Right lobe of liver (tissue), 6 donors: Measurements from ENCODE around the gene KIF27. TPM values are rescaled to one million over a fixed set of nuclear protein-coding genes. Genes with fewer than 3 reads are reported as not detected.
"Not testable (repeated sequence)": the region's sequence is repeated elsewhere in the genome, so short reads cannot be mapped to it uniquely, and the experiment has no call there.

ENCODE experiments used
- ATAC-seq, 4 donors: fragments of 200-7000 bp; cut with Tn5 transposase; one replicate each; pipeline ENCODE4 v1.9.1; 2020; ENCODE audit warnings: mild to moderate bottlenecking in 4 of 4, moderate library complexity in 4 of 4
- DNase-seq, 3 donors: peaks; one replicate each; pipeline ENCODE4 v3.0.0-alpha.2; 2020
- H3K27ac ChIP-seq, 3 donors: fragments of 200-600 bp; one replicate each; pipeline ENCODE4 v1.8.0; 2022
- H3K27me3 ChIP-seq, 2 donors: fragments of 200-600 bp; one replicate each; pipeline ENCODE4 v1.8.0; 2022
- H3K36me3 ChIP-seq, 4 donors: fragments of 200-600 bp; sonication (generic) in 1 of 4; one replicate each; pipeline versions ENCODE4 v1.5.1 to v1.8.0; 2017 to 2022; ENCODE audit warnings: control low read depth in 1 of 4
- H3K4me1 ChIP-seq, 4 donors: fragments of 200-600 bp; sonication (generic) in 1 of 4; one replicate each; pipeline versions ENCODE4 v1.5.1 to v1.8.0; 2017 to 2022; ENCODE audit warnings: control low read depth in 1 of 4
- H3K4me3 ChIP-seq, 3 donors: fragments of 200-600 bp; one replicate each; pipeline ENCODE4 v1.8.0; 2022
- H3K9me3 ChIP-seq, 4 donors: fragments of 200-600 bp; sonication (generic) in 1 of 4; one replicate each; pipeline versions ENCODE4 v1.5.1 to v1.8.0; 2017 to 2022; ENCODE audit warnings: control low read depth in 1 of 4
- POLR2A ChIP-seq: fragments of 450-650 bp; IDR thresholded peaks from one replicate; pipeline ENCODE4 v1.6.1; 2017; ENCODE audit warnings: antibody characterized with exemption, mild to moderate bottlenecking
- WGBS: methylation state at CpG from one replicate; pipeline ENCODE4 v1.1.6; 2018; ENCODE audit warnings: low coverage, low lambda C conversion rate; ENCODE audit not compliant: insufficient coverage; ENCODE audit errors: missing lambda C conversion rate; 5-methylcytosine and 5-hydroxymethylcytosine counted together
- intact Hi-C, 2 donors: fragments of 100-400 bp; cut with DNase I; formaldehyde crosslinking; loops; one replicate each; pipeline versions ENCODE4 v1.11.2 to v1.14.1; 2022
- microRNA-seq, 2 donors: library from miRNA; unstranded; fragments of <30 nt; microRNA quantifications; one replicate each; pipeline ENCODE4, GENCODE V29; 2019 to 2020
- total RNA-seq, 6 experiments: library from RNA; depleted of rRNA in 2 of 6; stranded (reverse); fragments of >200 nt in 2 of 6; fragmentation: NEBNext Ultra II Directional in 3 of 6; extraction: Animal tissue kit (Norgen Biotek cat#: 25700) in 3 of 6; gene quantifications; one replicate each; pipeline versions ENCODE4 v1.1.0 to v1.2.4, GENCODE V29; 2016 to 2023
- TF ChIP-seq, protein P1 (sequence below), 4 donors: fragments of 200-600 bp in 3 of 4; fragments of 450-650 bp in 1 of 4; IDR thresholded peaks; one replicate each; pipeline versions ENCODE4 v1.5.1 to v1.8.0; 2016 to 2022; ENCODE audit warnings: antibody characterized with exemption in 4 of 4, mild to moderate bottlenecking in 2 of 4
- donor health status: DM: no; HTN: yes; CAD: no.
- donor health status: DM: no; HTN: no; CAD: no.
- donor health status: DM: no; HTN: no; CAD: no.
- donor health status: DM: no; HTN: yes; CAD: no.
- donor health status: DM: no; HTN: yes; CAD: no.

The KIF27 gene
- total RNA-seq, 6 experiments from 2014 or later = 1.1 to 2.8 (median 2.2) TPM

GRCh38 chr9:83804454-83804853, 116.8 kb downstream of the KIF27 start:
- ATAC-seq = not testable (repeated sequence)

DNA sequence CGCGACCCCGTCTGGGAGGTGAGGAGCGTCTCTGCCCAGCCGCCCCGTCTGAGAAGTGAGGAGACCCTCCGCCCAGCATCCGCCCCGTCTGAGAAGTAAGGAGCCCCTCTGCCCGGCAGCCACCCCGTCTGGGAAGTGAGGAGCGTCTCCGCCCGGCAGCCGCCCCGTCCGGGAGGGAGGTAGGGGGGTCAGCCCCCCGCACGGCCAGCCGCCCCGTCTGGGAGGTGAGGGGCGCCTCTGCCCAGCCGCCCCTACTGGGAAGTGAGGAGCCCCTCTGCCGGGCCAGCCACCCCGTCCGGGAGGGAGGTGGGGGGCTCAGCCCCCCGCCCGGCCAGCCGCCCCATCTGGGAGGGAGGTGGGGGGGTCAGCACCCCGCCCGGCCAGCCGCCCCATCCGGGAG, 117.3 kb downstream of the KIF27 start:
- intact Hi-C loops, H3K4me3 ChIP-seq, H3K27ac ChIP-seq, H3K27me3 ChIP-seq, ATAC-seq, H3K36me3 ChIP-seq, H3K9me3 ChIP-seq, H3K4me1 ChIP-seq, DNase-seq: not testable (repeated sequence)
- WGBS = 100% methylated on average over 2 of the region's 33 CpGs

More at GRCh38 chr9:83804454-83804853, 116.8 kb downstream of the KIF27 start:
- H3K27me3 ChIP-seq, DNase-seq, H3K9me3 ChIP-seq, H3K36me3 ChIP-seq, H3K4me3 ChIP-seq, intact Hi-C loops, H3K27ac ChIP-seq, H3K4me1 ChIP-seq: not testable (repeated sequence)
- whole genome bisulfite sequencing = no CpG with 5 or more reads among the region's 31 CpGs

- TF ChIP-seq, protein P1, sequence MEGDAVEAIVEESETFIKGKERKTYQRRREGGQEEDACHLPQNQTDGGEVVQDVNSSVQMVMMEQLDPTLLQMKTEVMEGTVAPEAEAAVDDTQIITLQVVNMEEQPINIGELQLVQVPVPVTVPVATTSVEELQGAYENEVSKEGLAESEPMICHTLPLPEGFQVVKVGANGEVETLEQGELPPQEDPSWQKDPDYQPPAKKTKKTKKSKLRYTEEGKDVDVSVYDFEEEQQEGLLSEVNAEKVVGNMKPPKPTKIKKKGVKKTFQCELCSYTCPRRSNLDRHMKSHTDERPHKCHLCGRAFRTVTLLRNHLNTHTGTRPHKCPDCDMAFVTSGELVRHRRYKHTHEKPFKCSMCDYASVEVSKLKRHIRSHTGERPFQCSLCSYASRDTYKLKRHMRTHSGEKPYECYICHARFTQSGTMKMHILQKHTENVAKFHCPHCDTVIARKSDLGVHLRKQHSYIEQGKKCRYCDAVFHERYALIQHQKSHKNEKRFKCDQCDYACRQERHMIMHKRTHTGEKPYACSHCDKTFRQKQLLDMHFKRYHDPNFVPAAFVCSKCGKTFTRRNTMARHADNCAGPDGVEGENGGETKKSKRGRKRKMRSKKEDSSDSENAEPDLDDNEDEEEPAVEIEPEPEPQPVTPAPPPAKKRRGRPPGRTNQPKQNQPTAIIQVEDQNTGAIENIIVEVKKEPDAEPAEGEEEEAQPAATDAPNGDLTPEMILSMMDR (IDR thresholded peaks at IDR 0.05) = no peak
- TF ChIP-seq POLR2A = no peak
- DNase-seq = no peak
- Histone ChIP-seq H3K9me3 (no peaks in the 10 kb centered on the region), H3K4me1 (no peaks in the 10 kb centered on the region), H3K27me3 (no peaks in the 10 kb centered on the region), H3K27ac (no peak overlapping the region), H3K36me3 (peaks cover 0 to 21% (median 7%) of the 10 kb centered on the region in 4 donors), H3K4me3 (no peak overlapping the region)
- ATAC-seq = no peak
- intact Hi-C loops = no loop called here
- WGBS = 82% methylated on average over 12 of the region's 13 CpGs
Measured at GRCh38 chr9:83800236-83801033, 120.8 kb downstream of the KIF27 start.

DNA sequence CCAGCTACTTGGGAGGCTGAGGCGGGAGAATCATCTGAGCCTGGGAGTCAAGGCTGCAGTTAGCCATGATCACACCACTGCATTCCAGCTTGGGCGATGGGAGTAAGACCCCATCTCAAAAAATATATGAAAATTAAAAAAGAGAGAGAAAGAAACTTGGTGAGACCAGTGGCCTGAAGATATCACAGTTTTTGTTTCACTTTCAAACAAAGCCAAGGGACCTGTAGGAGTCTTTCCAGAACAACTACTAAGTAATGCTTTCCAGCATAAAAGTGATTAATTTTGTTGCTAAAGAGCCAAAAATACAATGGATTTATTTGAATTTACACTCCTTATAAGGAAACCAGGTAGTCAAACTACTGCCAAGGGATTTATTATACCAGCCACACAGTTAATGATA, 127.2 kb downstream of the KIF27 start:
- intact Hi-C loops = no loop called here
- Histone ChIP-seq H3K36me3 (peaks cover 0 to 23% (median 7%) of the 10 kb centered on the region in 4 donors), H3K27me3 (no peaks in the 10 kb centered on the region), H3K27ac (no peak overlapping the region), H3K4me1 (no peaks in the 10 kb centered on the region), H3K9me3 (no peaks in the 10 kb centered on the region), H3K4me3 (no peak overlapping the region)
- DNase-seq (no peak), ATAC-seq (no peak)
- 81% methylated on average over 2 of the region's 2 CpGs for WGBS
- TF ChIP-seq, protein P1 (IDR thresholded peaks at IDR 0.05) = no peak
- TF ChIP-seq POLR2A = no peak

GRCh38 chr9:83792746-83793145, 128.5 kb downstream of the KIF27 start:
- Histone ChIP-seq H3K27ac (no peak overlapping the region), H3K4me1 (no peaks in the 10 kb centered on the region), H3K36me3 (peaks cover 0 to 12% (median 2%) of the 10 kb centered on the region in 4 donors), H3K4me3 (no peak overlapping the region), H3K9me3 (no peaks in the 10 kb centered on the region), H3K27me3 (no peaks in the 10 kb centered on the region)
- TF ChIP-seq, protein P1 (IDR thresholded peaks at IDR 0.05) = no peak
- no peak for TF ChIP-seq POLR2A
- no peak for DNase-seq
- intact Hi-C loops = no loop called here
- no peak for ATAC-seq
- 81% methylated on average over 1 of the region's 1 CpG for WGBS

Small RNA genes within 50 kb of the gene (microRNA-seq; reads per million reads assigned to microRNA genes)
- gene MIR7-1 = 36.1 to 50.3 reads per million in 2 donors

Other genes with a start within 250 kb of the KIF27 start
- 10 to 100 TPM; 49.6 to 94.5 (median 66.0) TPM for gene UBQLN1, start 213.5 kb downstream of the KIF27 start, total RNA-seq
- 1 to 10 TPM; 4.0 to 7.4 (median 5.6) TPM for gene GKAP1, start 103.7 kb downstream of the KIF27 start, total RNA-seq
- 100 to 1,000 TPM; 175 to 292 (median 237) TPM for gene HNRNPK, start 58.8 kb upstream of the KIF27 start, total RNA-seq
- 1 to 10 TPM; 2.0 to 5.1 (median 4.3) TPM for gene RMI1, start 59.4 kb upstream of the KIF27 start, total RNA-seq